DND-41 (cell line): Measurements from ENCODE around the gene FAM118B.

Experiments
- ATAC-seq: fragments of 200-7000 bp; cut with Tn5 transposase; 3 replicates; pipeline ENCODE4 v1.9.1; 2021; ENCODE audit warnings: low read depth; ENCODE audit not compliant: insufficient read depth
- DNase-seq: peaks from one replicate; pipeline ENCODE4 v3.0.0-alpha.2; 2020
- H2AFZ ChIP-seq: 2 replicates; pipeline ENCODE4 v1.6.0; 2012; ENCODE audit warnings: low read depth, low read length
- H3K27ac ChIP-seq: 2 replicates; pipeline ENCODE4 v1.5.1; 2012; ENCODE audit warnings: low read length, inconsistent platforms
- H3K27me3 ChIP-seq: fragments of 200-600 bp; sonication (generic); 2 replicates; pipeline ENCODE4 v1.6.0; 2012; ENCODE audit warnings: low read length, mild to moderate bottlenecking, inconsistent platforms; ENCODE audit not compliant: insufficient read depth, poor library complexity
- H3K36me3 ChIP-seq: 2 replicates; pipeline ENCODE4 v1.5.1; 2012; ENCODE audit warnings: low read length, inconsistent platforms; ENCODE audit not compliant: insufficient read depth
- H3K4me1 ChIP-seq: 2 replicates; pipeline ENCODE4 v1.5.1; 2012; ENCODE audit warnings: mild to moderate bottlenecking, low read length; ENCODE audit not compliant: insufficient read depth
- H3K4me2 ChIP-seq: 2 replicates; pipeline ENCODE4 v1.6.0; 2012; ENCODE audit warnings: mild to moderate bottlenecking, moderate library complexity, low read length, inconsistent platforms; ENCODE audit not compliant: insufficient read depth
- H3K4me3 ChIP-seq, 2 experiments: fragments of 200-600 bp in 1 of 2; shearing (Covaris generic) in 1 of 2; 2 replicates each; pipeline ENCODE4 v1.5.1; 2012 to 2016; ENCODE audit warnings: inconsistent platforms in 2 of 2, low read length in 2 of 2, mild to moderate bottlenecking in 2 of 2, low read depth in 1 of 2, moderate library complexity in 1 of 2
- H3K79me2 ChIP-seq: 2 replicates; pipeline ENCODE4 v1.6.0; 2012; ENCODE audit warnings: low read length, inconsistent platforms; ENCODE audit not compliant: insufficient read depth
- H3K9ac ChIP-seq: 2 replicates; pipeline ENCODE4 v1.6.0; 2012; ENCODE audit warnings: low read depth, mild to moderate bottlenecking, inconsistent platforms, low read length, moderate library complexity
- H3K9me3 ChIP-seq: 2 replicates; pipeline ENCODE4 v1.5.1; 2012; ENCODE audit warnings: low read length, moderate library complexity, mild to moderate bottlenecking, inconsistent platforms; ENCODE audit not compliant: insufficient read depth, severe bottlenecking
- H4K20me1 ChIP-seq: 2 replicates; pipeline ENCODE4 v1.6.0; 2012; ENCODE audit warnings: low read length; ENCODE audit not compliant: insufficient read depth
- CTCF ChIP-seq: IDR thresholded peaks from 2 replicates; pipeline ENCODE4 v1.5.1; 2012; ENCODE audit warnings: borderline replicate concordance, low read length, moderate library complexity, mild to moderate bottlenecking; ENCODE audit not compliant: poor library complexity, severe bottlenecking; ENCODE audit errors: extremely low read depth
- EZH2 ChIP-seq: IDR thresholded peaks from 3 replicates; pipeline ENCODE4 v1.6.1; 2012; ENCODE audit warnings: borderline replicate concordance, low read depth, mild to moderate bottlenecking, moderate library complexity, low read length, inconsistent platforms; ENCODE audit not compliant: severe bottlenecking

FAM118B gene

GRCh38 chr11:126281666-126282175, 70.1 kb downstream of the FAM118B start:
- no peak overlapping the region for H3K4me2 ChIP-seq
- H3K36me3 ChIP-seq = peaks cover 12% of the 10 kb centered on the region
- no peak overlapping the region for H3K4me3 ChIP-seq
- H3K4me1 ChIP-seq = peaks cover 25% of the 10 kb centered on the region
- no peaks in the 10 kb centered on the region for H4K20me1 ChIP-seq
- no peaks in the 10 kb centered on the region for H3K9me3 ChIP-seq
- no peak overlapping the region for H3K27ac ChIP-seq
- H3K79me2 ChIP-seq = peaks cover 2% of the 10 kb centered on the region; the same call in 1 of the 2 replicates
- peaks cover 5% of the 10 kb centered on the region for H3K27me3 ChIP-seq
- H2AFZ ChIP-seq = no peak overlapping the region; the same call in 1 of the 2 replicates
- no peak overlapping the region for H3K9ac ChIP-seq
- TF ChIP-seq CTCF (no peak), EZH2 (no peak)
- ATAC-seq = no peak
- no peak for DNase-seq

- H3K9ac ChIP-seq = peak overlapping the region; percentile 66
- no peaks in the 10 kb centered on the region for H3K9me3 ChIP-seq
- peaks cover 6% of the 10 kb centered on the region for H3K36me3 ChIP-seq
- peak overlapping the region; percentile 75 for H3K4me2 ChIP-seq
- peak overlapping the region; percentile 76 for H2AFZ ChIP-seq
- H3K27ac ChIP-seq = no peak overlapping the region
- TF ChIP-seq CTCF (no peak), EZH2 (no peak)
- H3K27me3 ChIP-seq = peaks cover 5% of the 10 kb centered on the region
- peaks cover 2% of the 10 kb centered on the region; the same call in 1 of the 2 replicates for H3K79me2 ChIP-seq
- H3K4me1 ChIP-seq = peaks cover 25% of the 10 kb centered on the region
- no peak for ATAC-seq
- H4K20me1 ChIP-seq = no peaks in the 10 kb centered on the region
- no peak for DNase-seq
- peak overlapping the region in 1 of 2 experiments; percentile 65; a peak in 2 of 4 replicates for H3K4me3 ChIP-seq
Observed at GRCh38 chr11:126282361-126282735, 70.8 kb downstream of the FAM118B start.

- DNase-seq = peak; percentile 48
- peak within 1 kb of the TSS; percentile 76 for H2AFZ ChIP-seq
- peaks cover 25% of the 10 kb centered on the region for H3K4me1 ChIP-seq
- ATAC-seq = peak; percentile 76
- peaks cover 2% of the 10 kb centered on the region; the same call in 1 of the 2 replicates for H3K79me2 ChIP-seq
- H3K27me3 ChIP-seq = peaks cover 5% of the 10 kb centered on the region
- H3K27ac ChIP-seq = peak within 1 kb of the TSS; percentile 59
- H3K36me3 ChIP-seq = no peaks in the 10 kb centered on the region
- peak within 1 kb of the TSS; percentile 66 for H3K9ac ChIP-seq
- no peak for TF ChIP-seq CTCF
- TF ChIP-seq EZH2 = no peak
- H4K20me1 ChIP-seq = no peaks in the 10 kb centered on the region
- H3K4me2 ChIP-seq = peak within 1 kb of the TSS; percentile 75
- H3K9me3 ChIP-seq = no peaks in the 10 kb centered on the region
- H3K4me3 ChIP-seq = peak within 1 kb of the TSS; percentile 18 to 65; a peak in 3 of 4 replicates
Observed at GRCh38 chr11:126282736-126283591, 71.4 kb downstream of the FAM118B start, which contains the start of gene TIRAP. TIRAP (plus strand) TSS chr11:126283093; CDS start chr11:126290895, 7,802 bp downstream.
